ENCODE data around the gene TYW1B.
"Not testable (repeated sequence)": the region's sequence is repeated elsewhere in the genome, so short reads cannot be mapped to it uniquely, and the experiment has no call there.

DNA sequence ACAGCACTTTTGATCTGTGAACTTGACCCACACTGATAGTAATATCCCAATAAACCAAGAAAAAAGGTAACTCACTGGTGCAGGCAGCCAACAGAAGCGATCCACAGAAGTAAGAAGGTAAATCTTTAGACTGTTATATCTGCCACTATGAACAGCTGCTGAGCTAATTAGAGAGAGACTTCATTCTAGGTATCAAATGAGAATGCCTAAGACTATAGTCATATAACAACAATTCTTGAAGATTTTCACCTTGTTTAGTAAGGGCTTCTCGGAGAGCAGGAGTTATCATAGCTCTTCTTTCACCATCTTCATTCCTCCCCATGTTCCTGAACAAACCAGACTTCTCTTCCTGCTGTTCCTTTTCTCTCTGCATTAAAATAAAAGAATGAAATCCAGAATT, 50.8 kb downstream of the TYW1B start:
- TF ChIP-seq, protein P1, sequence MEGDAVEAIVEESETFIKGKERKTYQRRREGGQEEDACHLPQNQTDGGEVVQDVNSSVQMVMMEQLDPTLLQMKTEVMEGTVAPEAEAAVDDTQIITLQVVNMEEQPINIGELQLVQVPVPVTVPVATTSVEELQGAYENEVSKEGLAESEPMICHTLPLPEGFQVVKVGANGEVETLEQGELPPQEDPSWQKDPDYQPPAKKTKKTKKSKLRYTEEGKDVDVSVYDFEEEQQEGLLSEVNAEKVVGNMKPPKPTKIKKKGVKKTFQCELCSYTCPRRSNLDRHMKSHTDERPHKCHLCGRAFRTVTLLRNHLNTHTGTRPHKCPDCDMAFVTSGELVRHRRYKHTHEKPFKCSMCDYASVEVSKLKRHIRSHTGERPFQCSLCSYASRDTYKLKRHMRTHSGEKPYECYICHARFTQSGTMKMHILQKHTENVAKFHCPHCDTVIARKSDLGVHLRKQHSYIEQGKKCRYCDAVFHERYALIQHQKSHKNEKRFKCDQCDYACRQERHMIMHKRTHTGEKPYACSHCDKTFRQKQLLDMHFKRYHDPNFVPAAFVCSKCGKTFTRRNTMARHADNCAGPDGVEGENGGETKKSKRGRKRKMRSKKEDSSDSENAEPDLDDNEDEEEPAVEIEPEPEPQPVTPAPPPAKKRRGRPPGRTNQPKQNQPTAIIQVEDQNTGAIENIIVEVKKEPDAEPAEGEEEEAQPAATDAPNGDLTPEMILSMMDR (IDR thresholded peaks at IDR 0.05): not testable (repeated sequence)
- TF ChIP-seq POLR2A, POLR2AphosphoS5 (IDR thresholded peaks at IDR 0.05): not testable (repeated sequence)

All from gastroesophageal sphincter (tissue), 3 donors.